ENCODE results near the gene FAM171A2.
A peak's percentile ranks its signal among the peaks of the same experiment; 100 is the strongest.

The FAM171A2 gene

DNA sequence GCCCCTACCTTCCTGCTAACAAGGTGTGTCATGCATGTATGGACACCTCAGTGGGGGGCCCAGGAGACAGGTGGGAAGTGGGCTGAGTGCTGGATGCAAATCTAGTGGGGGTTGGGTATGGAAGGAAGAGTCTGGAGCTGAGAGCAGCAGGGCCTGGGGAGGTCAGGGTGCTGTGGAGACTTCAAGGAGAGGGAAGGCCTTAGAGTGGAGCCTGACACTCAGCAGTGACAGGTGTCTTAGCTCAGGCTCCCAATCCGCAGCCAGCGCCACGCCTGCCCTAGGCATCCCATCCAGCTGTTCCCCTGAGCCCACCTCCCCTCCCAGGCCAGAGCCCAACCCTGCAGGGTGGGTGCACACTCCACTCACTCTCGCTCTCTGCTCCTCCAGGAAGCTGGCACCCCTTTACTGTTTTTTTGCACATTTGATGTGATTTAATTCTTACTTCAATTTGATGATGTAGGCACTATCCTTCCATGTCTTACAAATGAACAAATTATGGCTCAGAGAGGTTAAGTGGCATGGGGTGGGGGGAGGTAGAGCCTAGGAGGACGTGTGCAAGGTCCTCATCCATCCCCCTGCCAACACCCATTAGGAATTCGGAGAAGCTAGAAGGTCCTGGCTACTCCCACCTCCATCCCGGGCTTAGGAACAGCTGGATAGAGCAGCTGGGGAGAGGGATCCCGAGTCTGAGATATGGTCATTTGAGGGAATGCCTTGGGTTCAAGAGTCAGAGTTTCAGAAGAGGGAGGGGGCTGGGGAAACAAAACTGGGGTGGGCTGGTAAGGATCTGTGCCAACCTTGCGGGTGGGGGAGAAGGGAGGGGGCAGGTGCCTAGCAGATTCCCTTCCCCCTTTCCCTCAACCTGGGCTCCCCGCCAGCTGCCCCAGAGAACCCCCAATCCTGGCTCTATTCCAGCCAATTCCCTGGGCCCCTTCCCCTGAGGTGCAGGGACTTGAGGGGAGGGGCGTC, 2.1 kb downstream of the FAM171A2 start:
- no peak for DNase-seq (ENCODE audit: low read depth, low spot score)

DNA sequence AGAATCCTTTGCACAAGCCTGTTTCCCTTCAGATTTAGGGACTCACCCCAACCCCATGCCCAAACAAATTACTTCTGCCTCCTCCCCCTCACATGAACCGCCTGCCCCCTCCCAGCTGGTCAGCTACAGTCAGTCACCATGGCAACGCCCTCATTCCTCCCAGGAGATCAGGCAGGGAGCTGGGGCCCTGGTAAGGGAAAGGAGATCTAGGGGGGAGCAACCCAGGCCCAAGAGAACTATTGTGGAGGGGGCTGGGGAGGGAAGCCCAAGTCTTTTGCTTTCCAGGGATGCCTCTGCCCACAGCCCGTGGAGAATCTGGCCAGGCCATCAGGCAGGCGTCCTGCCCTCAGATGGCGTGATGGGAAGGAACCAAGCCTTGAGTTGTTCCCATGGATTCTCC, 2.8 kb downstream of the FAM171A2 start:
- DNase-seq (ENCODE audit: low read depth, low spot score) = no peak

DNA sequence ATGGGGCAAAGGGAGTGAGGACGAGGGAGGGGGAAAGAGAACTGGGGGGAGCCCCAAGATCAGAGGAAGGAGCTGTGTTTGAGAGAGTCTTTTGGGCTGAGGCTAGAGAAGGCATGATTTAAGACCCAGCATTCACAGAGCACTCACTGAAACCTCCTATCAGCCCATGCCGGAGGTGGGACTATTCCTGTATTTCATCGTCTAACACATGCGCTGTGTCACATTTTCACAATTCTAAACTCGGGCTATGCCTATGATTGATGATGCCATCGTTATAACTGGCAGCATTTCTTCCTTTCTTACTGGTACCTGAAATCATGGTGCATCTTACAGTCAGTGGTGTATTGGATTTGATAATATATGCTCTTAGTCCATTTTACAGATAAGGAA, 3.5 kb downstream of the FAM171A2 start:
- DNase-seq (ENCODE audit: low read depth, low spot score) = no peak

DNA sequence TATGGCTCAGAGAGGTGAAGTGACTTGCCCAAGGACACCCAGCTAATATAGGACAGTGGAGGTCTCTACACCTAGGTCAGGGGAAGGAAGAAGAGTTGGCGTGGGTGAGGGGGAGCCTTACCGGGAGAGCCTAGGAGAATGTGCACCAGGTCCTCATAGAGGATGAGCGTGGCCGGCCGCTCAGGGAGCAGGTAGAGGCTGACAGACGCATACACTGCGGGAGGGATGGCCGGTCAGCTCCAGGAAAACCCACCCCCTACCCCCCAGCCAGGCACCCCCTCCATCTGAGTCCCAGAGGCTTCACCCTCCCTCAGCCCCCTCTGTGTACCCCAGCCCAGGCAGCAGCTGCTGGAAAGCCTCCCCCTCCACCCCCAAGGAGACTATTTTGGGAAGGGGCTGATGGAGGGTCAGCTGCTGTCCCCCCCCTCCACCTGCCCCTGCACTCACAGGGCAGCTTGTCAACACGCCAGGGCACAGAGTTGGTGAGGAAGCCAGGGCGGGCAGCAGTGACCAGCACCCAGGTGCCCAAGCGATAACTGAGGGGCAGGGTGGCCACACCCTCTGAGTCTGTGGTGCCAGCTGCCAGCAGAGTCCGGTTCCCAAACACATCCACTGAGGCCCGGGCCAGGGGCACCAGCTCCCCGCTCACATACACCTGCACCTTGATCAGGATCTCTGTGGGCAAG, 4.1 kb downstream of the FAM171A2 start:
- no peak for DNase-seq (ENCODE audit: low read depth, low spot score)

- no peak for DNase-seq (ENCODE audit: low read depth, low spot score)
Measured at GRCh38 chr17:44359006-44359405, 4.6 kb downstream of the FAM171A2 start.

DNA sequence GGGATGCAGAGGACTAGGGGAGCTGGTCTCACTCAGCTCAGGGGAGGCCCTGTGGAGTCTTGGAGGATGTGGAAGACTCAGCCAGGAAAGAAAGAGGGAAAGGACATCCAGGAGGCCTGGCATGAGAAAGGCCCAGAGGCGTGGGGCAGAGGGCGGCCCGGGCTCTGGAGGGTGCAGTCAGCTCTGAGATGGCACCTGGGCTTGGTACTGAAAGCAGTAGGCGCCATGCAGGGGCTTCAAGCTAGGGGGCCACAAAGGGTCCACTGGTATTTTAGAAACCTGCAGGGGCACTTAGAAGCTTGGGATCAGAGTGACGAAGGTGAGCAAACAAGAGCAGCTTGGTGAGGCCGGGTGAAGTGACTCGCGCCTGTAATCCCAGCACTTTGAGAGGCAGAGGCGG, 5.6 kb downstream of the FAM171A2 start:
- no peak for DNase-seq (ENCODE audit: low read depth, low spot score)

GRCh38 chr17:44356241-44356640, 7.4 kb downstream of the FAM171A2 start:
- no peak for DNase-seq (ENCODE audit: low read depth, low spot score)

DNA sequence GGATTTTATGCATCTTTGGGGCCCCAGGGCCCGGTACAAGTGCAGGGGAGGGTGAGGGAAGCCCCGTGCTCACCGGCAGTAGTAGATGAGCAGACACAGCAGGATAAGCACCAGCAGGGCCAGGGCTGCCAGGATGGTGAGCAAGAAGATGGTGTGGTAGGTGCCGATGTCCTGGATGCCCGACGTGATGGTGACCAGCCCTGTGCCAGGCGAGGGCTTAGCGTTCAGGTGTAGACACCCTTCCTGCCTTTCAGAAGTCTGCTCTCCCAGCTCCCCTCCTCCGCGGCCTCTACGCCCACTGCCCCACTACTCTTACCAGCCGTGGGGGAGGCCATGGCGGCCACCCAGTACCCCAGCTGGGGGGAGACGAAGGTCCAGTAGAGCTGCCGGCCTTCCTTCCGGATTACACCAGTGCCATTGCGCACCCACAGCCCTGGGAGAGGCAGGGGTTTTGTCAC, 8.0 kb downstream of the FAM171A2 start:
- no peak for DNase-seq (ENCODE audit: low read depth, low spot score)

GRCh38 chr17:44354582-44355561, 8.8 kb downstream of the FAM171A2 start:
- peak; percentile 32 for DNase-seq (ENCODE audit: low read depth, low spot score)

DNA sequence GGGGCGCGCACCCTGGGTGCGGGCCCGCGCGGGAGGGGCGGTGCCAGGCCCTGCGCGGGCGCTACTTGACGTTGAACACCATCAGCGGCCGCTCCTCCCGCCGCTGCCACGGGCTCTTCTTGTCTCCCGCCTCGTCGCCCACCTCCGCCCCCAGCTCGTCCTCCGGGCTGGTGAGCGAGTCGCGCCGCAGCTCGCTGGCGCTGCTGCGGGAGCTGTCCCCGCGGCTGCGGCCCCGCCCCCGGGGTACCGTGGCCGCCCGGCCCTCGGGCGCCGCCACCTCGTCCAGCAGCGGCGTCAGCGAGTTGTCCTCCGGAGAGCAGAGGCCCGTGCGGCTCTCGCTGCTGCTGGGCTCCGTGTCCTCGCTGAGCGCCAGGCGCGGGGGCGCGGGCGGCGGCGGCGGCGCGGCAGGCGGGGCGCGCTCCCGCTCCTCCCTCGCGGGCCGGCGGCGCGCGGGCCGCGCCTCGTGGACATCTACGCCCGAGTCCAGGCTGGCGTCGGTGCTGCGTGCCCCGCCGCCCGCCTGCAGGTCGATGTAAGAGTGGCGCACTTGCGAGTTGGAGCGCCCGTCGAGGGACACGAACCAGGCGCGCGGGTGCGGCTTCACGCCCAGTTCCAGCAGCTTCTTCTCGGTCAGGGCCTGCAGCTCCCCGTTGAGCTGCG, 9.9 kb downstream of the FAM171A2 start:
- DNase-seq (ENCODE audit: low read depth, low spot score) = no peak

DNA sequence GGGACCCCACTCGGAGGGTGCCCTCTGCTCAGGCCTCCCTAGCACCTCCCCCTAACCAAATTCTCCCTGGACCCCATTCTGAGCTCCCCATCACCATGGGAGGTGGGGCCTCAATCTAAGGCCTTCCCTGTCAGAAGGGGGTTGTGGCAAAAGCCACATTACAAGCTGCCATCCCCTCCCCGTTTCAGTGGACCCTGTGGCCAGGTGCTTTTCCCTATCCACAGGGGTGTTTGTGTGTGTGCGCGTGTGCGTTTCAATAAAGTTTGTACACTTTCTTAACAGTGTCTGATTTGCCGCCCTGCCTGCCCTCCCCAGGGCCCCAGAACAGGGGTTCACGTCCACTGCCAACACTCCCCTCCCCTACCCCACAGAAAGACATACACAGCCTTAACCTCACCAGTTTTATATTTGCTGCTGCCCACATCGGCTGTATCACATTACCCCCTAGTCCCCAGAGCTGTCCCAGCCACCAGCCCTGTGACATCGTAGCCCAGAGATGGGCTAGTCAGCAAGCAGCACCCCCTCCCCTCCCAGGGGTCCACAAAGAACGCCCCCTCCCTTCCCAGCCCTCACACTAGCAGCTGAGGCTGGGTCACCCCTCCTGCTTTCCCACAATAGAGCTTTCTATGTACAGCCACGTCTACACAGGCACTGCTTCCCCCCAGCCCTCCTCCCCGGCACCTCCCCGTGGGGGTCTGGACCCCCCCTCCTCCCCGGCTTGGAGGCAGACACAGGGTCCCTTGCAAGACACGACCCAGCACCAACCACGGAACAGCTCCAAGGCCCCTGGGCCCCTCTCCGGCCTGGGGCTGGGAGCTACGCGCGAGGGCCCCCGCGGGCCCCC, 10.6 kb downstream of the FAM171A2 start:
- DNase-seq (ENCODE audit: low read depth, low spot score) = no peak

DNA sequence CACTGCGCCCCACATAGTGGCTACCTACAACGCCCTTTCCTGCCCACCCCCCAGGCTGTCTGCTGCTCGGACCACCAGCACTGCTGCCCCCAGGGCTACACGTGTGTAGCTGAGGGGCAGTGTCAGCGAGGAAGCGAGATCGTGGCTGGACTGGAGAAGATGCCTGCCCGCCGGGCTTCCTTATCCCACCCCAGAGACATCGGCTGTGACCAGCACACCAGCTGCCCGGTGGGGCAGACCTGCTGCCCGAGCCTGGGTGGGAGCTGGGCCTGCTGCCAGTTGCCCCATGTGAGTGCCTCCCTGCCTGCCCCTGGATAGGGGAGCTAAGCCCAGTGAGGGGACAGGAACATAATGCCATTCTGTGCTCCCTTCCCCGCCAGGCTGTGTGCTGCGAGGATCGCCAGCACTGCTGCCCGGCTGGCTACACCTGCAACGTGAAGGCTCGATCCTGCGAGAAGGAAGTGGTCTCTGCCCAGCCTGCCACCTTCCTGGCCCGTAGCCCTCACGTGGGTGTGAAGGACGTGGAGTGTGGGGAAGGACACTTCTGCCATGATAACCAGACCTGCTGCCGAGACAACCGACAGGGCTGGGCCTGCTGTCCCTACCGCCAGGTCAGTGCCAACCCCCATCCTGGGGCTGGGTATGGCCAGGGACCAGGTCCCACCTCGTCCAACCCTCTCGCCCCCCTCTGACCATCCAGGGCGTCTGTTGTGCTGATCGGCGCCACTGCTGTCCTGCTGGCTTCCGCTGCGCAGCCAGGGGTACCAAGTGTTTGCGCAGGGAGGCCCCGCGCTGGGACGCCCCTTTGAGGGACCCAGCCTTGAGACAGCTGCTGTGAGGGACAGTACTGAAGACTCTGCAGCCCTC, 11.5 kb downstream of the FAM171A2 start:
- no peak for DNase-seq (ENCODE audit: low read depth, low spot score)

DNA sequence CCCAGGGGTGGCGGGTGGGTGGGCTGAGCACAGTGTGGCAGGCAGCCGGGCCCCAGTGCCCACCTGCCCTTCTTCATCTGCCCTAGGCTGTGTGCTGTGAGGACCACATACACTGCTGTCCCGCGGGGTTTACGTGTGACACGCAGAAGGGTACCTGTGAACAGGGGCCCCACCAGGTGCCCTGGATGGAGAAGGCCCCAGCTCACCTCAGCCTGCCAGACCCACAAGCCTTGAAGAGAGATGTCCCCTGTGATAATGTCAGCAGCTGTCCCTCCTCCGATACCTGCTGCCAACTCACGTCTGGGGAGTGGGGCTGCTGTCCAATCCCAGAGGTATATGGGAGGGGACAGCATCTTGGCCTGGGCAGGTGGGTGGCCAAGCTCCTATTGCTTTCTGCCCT, 12.2 kb downstream of the FAM171A2 start:
- no peak for DNase-seq (ENCODE audit: low read depth, low spot score)

DNA sequence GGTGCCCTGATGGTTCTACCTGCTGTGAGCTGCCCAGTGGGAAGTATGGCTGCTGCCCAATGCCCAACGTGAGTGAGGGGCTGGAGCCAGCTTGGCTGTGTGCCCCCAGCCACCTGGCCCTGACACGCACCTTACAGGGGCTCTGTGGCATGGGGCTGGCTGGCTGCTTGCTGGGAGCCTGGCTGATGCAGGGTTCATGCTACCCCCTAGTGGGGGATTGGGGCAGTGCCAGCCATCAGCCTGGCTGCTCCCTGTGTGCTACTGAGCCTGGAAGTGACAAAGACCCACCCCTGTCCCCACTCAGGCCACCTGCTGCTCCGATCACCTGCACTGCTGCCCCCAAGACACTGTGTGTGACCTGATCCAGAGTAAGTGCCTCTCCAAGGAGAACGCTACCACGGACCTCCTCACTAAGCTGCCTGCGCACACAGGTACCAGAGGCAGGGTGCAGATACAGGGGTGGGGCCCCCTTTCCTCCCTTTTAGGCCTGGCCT, 12.9 kb downstream of the FAM171A2 start:
- DNase-seq (ENCODE audit: low read depth, low spot score) = peak; percentile 47

DNA sequence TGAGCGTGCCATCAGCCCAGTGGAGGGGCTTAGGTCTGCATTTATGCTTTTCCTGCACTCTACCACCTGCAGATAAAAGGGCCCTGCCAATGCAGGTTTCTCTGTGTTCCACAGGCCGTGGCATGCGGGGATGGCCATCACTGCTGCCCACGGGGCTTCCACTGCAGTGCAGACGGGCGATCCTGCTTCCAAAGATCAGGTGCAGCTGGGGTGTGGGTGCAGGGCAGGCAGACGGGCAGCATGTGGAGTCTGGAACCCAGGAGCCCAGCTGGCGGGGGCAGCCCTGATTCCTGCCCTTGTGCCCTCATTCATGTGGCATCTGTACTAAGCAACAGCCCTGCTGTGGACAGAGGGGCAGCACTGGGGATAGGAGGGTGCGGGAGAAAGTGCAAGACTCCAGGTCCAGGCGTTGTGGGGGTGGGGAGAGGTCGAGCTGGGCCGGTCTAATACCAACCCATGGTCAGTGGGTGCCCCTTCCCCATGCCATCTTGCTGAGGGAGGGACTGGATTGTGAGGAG, 14.0 kb downstream of the FAM171A2 start:
- no peak for DNase-seq (ENCODE audit: low read depth, low spot score)

- no peak for DNase-seq (ENCODE audit: low read depth, low spot score)
Measured at GRCh38 chr17:44348988-44349364, 14.7 kb downstream of the FAM171A2 start.

GRCh38 chr17:44348234-44348987, 15.2 kb downstream of the FAM171A2 start:
- DNase-seq (ENCODE audit: low read depth, low spot score) = no peak

Measured in activated naive CD8-positive, alpha-beta T cell treated with anti-CD3 and anti-CD28 coated beads, Interleukin-2, amount 50 U/mL, for 16 hours (primary cell).